Stimulated activated CD8-positive, alpha-beta memory T cell treated with anti-CD3 and anti-CD28 coated beads, Interleukin-15, amount 100 ng/mL, for 48 hours (primary cell): ENCODE data around the gene PTPRQ.

ENCODE experiments used
- DNase-seq, 2 donors: peaks; one replicate each; pipeline ENCODE4 v3.0.0-alpha.2; 2020; ENCODE audit warnings: low read depth in 2 of 2

Gene PTPRQ

DNA sequence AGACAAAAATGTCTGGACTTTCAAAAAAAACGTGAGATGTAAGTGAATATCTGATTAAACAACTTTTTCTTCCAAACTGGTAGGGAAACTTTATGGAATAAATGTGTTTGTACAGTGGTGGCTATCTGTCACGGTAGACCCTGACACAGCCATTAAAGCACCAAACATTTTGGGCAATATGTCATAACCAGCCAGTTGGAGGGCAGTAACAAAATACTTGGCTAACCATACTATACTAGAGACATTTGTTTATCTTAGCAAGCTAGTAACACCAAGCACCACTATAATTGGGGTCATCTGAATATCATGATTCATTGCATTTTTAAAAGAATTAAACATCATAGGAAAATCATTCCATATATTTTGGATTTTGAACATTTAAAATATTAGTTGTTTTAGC, 257.4 kb downstream of the PTPRQ start:
- DNase-seq, result no peak

GRCh38 chr12:80702889-80703805, 259.1 kb downstream of the PTPRQ start:
- DNase-seq, result no peak

DNA sequence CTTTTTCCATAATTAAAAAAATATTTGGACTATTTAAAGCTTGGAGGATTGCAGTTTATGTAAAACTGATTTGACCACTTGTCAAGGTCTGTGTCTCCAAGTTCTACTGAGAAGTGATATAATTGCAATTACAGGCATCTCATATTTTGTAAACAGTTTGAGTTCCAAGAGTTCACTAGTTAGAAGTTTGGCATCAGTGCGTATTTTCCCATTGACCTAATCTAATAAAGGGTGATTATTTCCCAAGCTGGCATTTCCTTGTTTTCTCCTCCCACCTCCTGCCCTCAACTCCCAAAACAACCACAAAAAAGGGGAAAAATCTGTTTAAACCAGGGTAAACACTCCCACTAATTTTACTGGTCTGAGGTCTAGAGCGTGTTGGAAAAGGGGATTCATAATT, 260.4 kb downstream of the PTPRQ start:
- no peak for DNase-seq

- DNase-seq, result no peak
Measured at GRCh38 chr12:80707126-80707829, 263.2 kb downstream of the PTPRQ start, which contains the start of gene MYF6. Gene MYF6 (plus strand): TSS chr12:80707634. CDS start chr12:80707720, 86 bp downstream.

DNA sequence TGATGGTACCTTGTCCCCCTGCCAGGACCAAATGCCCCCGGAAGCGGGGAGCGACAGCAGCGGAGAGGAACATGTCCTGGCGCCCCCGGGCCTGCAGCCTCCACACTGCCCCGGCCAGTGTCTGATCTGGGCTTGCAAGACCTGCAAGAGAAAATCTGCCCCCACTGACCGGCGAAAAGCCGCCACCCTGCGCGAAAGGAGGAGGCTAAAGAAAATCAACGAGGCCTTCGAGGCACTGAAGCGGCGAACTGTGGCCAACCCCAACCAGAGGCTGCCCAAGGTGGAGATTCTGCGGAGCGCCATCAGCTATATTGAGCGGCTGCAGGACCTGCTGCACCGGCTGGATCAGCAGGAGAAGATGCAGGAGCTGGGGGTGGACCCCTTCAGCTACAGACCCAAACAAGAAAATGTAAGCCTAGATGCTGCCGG, 263.8 kb downstream of the PTPRQ start:
- no peak for DNase-seq

GRCh38 chr12:80708259-80708974, 264.4 kb downstream of the PTPRQ start:
- no peak for DNase-seq

DNA sequence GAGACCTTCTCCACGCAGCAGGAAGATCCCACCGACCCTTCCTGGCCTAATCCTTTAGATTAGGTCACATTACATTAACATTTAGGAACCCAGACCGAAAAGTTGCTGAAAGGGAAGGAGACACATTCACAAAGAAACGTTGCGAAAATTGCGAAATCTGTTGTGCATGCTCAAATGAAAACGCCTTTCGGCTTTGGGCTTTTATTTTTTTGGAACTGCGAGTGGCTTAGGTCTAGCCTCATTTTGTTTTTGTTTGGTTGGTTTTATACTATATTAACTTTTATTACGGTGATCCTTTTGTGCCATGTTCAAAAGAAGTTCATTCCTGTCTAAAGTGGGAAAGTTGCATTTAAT, 264.9 kb downstream of the PTPRQ start:
- no peak for DNase-seq

GRCh38 chr12:80709811-80710726, 266.0 kb downstream of the PTPRQ start:
- DNase-seq, result no peak

- DNase-seq, result no peak
Measured at GRCh38 chr12:80710727-80711449, 266.9 kb downstream of the PTPRQ start.

GRCh38 chr12:80711866-80712265, 267.8 kb downstream of the PTPRQ start:
- DNase-seq, result no peak

- DNase-seq, result no peak
Measured at GRCh38 chr12:80712866-80713265, 268.8 kb downstream of the PTPRQ start.

- no peak for DNase-seq
Measured at GRCh38 chr12:80713419-80713818, 269.4 kb downstream of the PTPRQ start.

DNA sequence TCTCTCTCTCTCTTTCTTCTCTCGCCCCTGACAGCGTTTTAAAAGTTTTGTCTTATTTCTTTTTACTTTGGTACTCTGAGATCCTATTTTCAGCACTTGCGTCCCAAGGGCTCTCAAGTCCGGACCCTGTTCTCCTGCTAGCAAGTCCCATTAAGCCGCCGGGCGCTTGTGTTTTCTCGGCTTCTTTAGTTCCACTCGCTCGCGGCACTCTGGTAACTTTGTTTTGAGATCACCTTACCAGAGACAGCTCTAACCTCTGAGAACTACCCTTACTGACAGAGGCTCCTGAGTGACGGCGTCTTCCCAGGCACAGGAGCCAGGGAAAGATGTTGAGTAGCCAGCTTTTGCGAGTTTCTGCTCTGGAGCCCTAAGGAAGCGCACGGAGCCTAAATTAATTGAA, 270.0 kb downstream of the PTPRQ start:
- DNase-seq, result no peak

DNA sequence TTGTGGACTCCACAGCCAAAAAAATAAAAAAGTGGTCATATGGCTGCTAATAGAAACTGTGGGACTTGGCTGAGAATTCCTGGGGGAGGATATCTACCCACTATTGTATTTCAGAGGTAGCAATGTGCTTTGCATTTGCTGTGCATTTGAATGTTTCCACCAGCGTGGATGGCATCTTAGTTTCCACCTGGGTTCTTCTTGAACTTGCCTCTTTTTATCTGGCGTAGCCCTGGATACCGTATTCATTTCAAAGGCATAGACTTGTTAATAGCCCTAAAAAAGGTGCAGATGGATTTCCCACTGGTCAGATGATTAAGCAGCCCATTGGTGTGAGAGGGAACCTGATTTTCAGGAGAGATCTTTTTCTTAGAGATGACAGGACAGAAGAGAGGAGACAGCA, 270.8 kb downstream of the PTPRQ start:
- no peak for DNase-seq

- no peak for DNase-seq
Measured at GRCh38 chr12:80715713-80716249, 271.7 kb downstream of the PTPRQ start.

DNA sequence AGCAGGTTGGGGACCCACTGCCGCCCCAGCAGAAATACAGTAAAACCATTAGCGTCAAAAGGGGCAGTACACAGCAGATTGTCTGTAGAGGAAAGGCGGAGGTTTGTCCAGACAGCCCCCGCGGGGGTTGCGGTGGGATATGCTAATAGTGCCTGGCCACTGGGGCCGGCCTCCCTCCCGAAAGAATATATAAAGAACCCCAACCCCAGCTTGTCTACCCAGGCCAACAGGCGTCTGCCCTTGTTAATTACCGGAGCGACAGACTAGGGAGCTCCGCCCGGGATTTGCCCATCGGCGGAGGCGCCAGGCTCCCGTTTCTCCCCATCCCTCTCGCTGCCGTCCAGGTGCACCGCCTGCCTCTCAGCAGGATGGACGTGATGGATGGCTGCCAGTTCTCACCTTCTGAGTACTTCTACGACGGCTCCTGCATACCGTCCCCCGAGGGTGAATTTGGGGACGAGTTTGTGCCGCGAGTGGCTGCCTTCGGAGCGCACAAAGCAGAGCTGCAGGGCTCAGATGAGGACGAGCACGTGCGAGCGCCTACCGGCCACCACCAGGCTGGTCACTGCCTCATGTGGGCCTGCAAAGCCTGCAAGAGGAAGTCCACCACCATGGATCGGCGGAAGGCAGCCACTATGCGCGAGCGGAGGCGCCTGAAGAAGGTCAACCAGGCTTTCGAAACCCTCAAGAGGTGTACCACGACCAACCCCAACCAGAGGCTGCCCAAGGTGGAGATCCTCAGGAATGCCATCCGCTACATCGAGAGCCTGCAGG, 272.8 kb downstream of the PTPRQ start, which contains the start of gene MYF5:
Gene MYF5 (plus strand): TSS at position 217 of the 774 bp plus-strand sequence. CDS start 152 bp downstream, at position 369.
- DNase-seq, result no peak

GRCh38 chr12:80717856-80718255, 273.8 kb downstream of the PTPRQ start:
- DNase-seq, result no peak

DNA sequence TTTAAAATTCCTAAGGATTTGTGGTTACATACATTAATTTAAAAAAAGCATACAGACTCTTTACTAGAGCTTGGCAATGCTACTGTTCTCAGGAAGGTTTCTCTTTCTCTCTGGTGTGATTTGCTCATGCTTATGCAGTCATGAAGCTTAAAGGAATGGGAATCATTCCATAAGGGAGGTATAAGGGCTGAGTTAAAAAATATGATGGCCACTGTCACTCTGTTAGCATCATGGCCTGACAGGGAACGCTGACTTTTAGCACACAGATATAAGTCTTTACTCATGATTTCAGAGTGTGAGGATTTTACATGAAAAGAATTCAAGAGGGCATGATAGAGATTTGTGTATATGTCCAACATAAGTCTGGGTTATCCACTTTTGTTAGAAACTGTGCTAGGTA, 276.5 kb downstream of the PTPRQ start:
- DNase-seq, result no peak

- no peak for DNase-seq
Measured at GRCh38 chr12:80721326-80721725, 277.3 kb downstream of the PTPRQ start.
